H1 (cell line): Measurements from ENCODE around the gene WDFY4. TPM values are rescaled to one million over a fixed set of nuclear protein-coding genes. Genes with fewer than 3 reads are reported as not detected.

Source experiments
- CTCF ChIA-PET: fragments of 300-600 bp; sonication (Branson Sonifier 250); formaldehyde crosslinking; loops from one replicate; lab custom pipeline; 2021; ENCODE audit not compliant: partially characterized antibody; lab: Charles Lee
- POLR2A ChIA-PET: fragments of 300-600 bp; sonication (Branson Sonifier 250); formaldehyde crosslinking; loops from one replicate; lab custom pipeline; 2021; ENCODE audit warnings: inconsistent platforms; ENCODE audit not compliant: partially characterized antibody; lab: Charles Lee
- DNase-seq, 2 experiments: peaks; one replicate each; pipeline versions ENCODE4 v3.0.0 to v3.0.0-alpha.2; 2010 to 2022; ENCODE audit warnings: low spot score in 2 of 2, low read depth in 1 of 2, mixed read lengths in 1 of 2
- FAIRE-seq: peaks from 2 replicates; lab custom pipeline; 2011; peaks lifted over from hg19 to GRCh38; lab: Jason Lieb, UNC
- H2AFZ ChIP-seq: 2 replicates; pipeline ENCODE4 v1.8.1; 2012; ENCODE audit warnings: low read length, inconsistent platforms
- H2AK5ac ChIP-seq: 2 replicates; pipeline ENCODE4 v1.6.1; 2013; ENCODE audit warnings: low read depth, low read length
- H2BK120ac ChIP-seq: replicated peaks from 2 replicates; pipeline ENCODE3; 2013; ENCODE audit warnings: low read depth, low read length, inconsistent platforms
- H2BK12ac ChIP-seq: 2 replicates; pipeline ENCODE4 v1.6.1; 2013; ENCODE audit warnings: low read depth, low read length
- H2BK15ac ChIP-seq: 2 replicates; pipeline ENCODE4 v1.6.1; 2013; ENCODE audit warnings: low read length
- H2BK20ac ChIP-seq: 2 replicates; pipeline ENCODE4 v1.6.1; 2013; ENCODE audit warnings: low read length
- H2BK5ac ChIP-seq: 2 replicates; pipeline ENCODE4 v1.6.1; 2013; ENCODE audit warnings: low read depth, low read length
- H3K14ac ChIP-seq: 2 replicates; pipeline ENCODE4 v1.6.1; 2013; ENCODE audit warnings: inconsistent platforms; ENCODE audit not compliant: insufficient read length
- H3K18ac ChIP-seq: 2 replicates; pipeline ENCODE4 v1.6.1; 2013; ENCODE audit warnings: low read length; ENCODE audit errors: extremely low read depth
- H3K23ac ChIP-seq: 2 replicates; pipeline ENCODE4 v1.6.1; 2013; ENCODE audit warnings: inconsistent platforms; ENCODE audit not compliant: insufficient read length
- H3K23me2 ChIP-seq: 2 replicates; pipeline ENCODE4 v1.6.1; 2013; ENCODE audit warnings: low read depth, low read length
- H3K27ac ChIP-seq: 2 replicates; pipeline ENCODE4 v1.6.1; 2011; ENCODE audit warnings: low read depth, low read length, inconsistent platforms
- H3K27me3 ChIP-seq, 4 experiments: replicated peaks in 1 of 4; 1 replicate in 1 of 4; 2 replicates in 3 of 4; pipeline versions ENCODE4 v1.6.1 to v1.8.1; 2011 to 2013; ENCODE audit warnings: low read length in 3 of 4, mild to moderate bottlenecking in 3 of 4, inconsistent platforms in 2 of 4, mixed read lengths in 2 of 4, moderate library complexity in 1 of 4; ENCODE audit not compliant: control insufficient read depth in 3 of 4, insufficient read depth in 3 of 4; ENCODE audit errors: extremely low read depth in 1 of 4
- H3K36me3 ChIP-seq, 4 experiments: 2 replicates each; pipeline versions ENCODE4 v1.6.1 to v1.8.1; 2011 to 2013; ENCODE audit warnings: mild to moderate bottlenecking in 4 of 4, low read length in 3 of 4, moderate library complexity in 2 of 4, control low read depth in 1 of 4, inconsistent platforms in 1 of 4; ENCODE audit not compliant: insufficient read depth in 4 of 4, control insufficient read depth in 2 of 4
- H3K4ac ChIP-seq: replicated peaks from 2 replicates; pipeline ENCODE3; 2013; ENCODE audit warnings: low read length, low read depth, mixed read lengths, inconsistent platforms; ENCODE audit not compliant: insufficient read length
- H3K4me1 ChIP-seq, 4 experiments: replicated peaks in 1 of 4; 1 replicate in 1 of 4; 2 replicates in 3 of 4; pipeline versions ENCODE4 v1.6.1 to v1.8.1; 2011 to 2013; ENCODE audit warnings: low read length in 3 of 4, inconsistent platforms in 2 of 4, mixed read lengths in 1 of 4; ENCODE audit not compliant: insufficient read depth in 4 of 4, control insufficient read depth in 3 of 4
- H3K4me2 ChIP-seq, 2 experiments: 2 replicates each; pipeline versions ENCODE4 v1.6.1 to v1.8.1; 2011 to 2013; ENCODE audit warnings: low read depth in 2 of 2, low read length in 2 of 2, control low read depth in 1 of 2, inconsistent platforms in 1 of 2, mild to moderate bottlenecking in 1 of 2; ENCODE audit not compliant: insufficient read depth in 1 of 2
- H3K4me3 ChIP-seq, 4 experiments: fragments of 200-600, 300-600 bp in 1 of 4; sonication (generic), shearing (Covaris generic), sonication (Bioruptor Twin) in 1 of 4; 2 replicates each; pipeline versions ENCODE4 v1.5.1 to v1.8.1; 2011 to 2016; ENCODE audit warnings: low read length in 4 of 4, low read depth in 3 of 4, control low read depth in 2 of 4, inconsistent platforms in 2 of 4, mild to moderate bottlenecking in 2 of 4, mixed read lengths in 1 of 4, moderate library complexity in 1 of 4; ENCODE audit not compliant: insufficient read depth in 2 of 4; ENCODE audit errors: extremely low read depth in 1 of 4
- H3K56ac ChIP-seq: replicated peaks from 2 replicates; pipeline ENCODE3; 2013; ENCODE audit warnings: low read depth, mild to moderate bottlenecking, mixed read lengths, low read length, inconsistent platforms; ENCODE audit not compliant: insufficient read length
- H3K79me1 ChIP-seq: 2 replicates; pipeline ENCODE4 v1.6.1; 2013; ENCODE audit warnings: low read depth, low read length, control low read depth
- H3K79me2 ChIP-seq, 2 experiments: 2 replicates each; pipeline versions ENCODE4 v1.6.1 to v1.8.1; 2012 to 2013; ENCODE audit warnings: low read length in 2 of 2, mild to moderate bottlenecking in 2 of 2, inconsistent platforms in 1 of 2; ENCODE audit not compliant: insufficient read depth in 2 of 2, control insufficient read depth in 1 of 2
- H3K9ac ChIP-seq, 4 experiments: replicated peaks in 1 of 4; 1 replicate in 1 of 4; 2 replicates in 3 of 4; pipeline versions ENCODE4 v1.6.1 to v1.8.1; 2011 to 2013; ENCODE audit warnings: low read depth in 3 of 4, low read length in 3 of 4, control low read depth in 2 of 4, mild to moderate bottlenecking in 2 of 4, moderate library complexity in 2 of 4, inconsistent platforms in 1 of 4; ENCODE audit errors: extremely low read depth in 1 of 4
- H3K9me3 ChIP-seq, 2 experiments: 2 replicates each; pipeline versions ENCODE4 v1.6.1 to v1.8.1; 2012 to 2013; ENCODE audit warnings: mild to moderate bottlenecking in 2 of 2, moderate library complexity in 2 of 2, control low read depth in 1 of 2, inconsistent platforms in 1 of 2, low read depth in 1 of 2, low read length in 1 of 2, mixed read lengths in 1 of 2; ENCODE audit not compliant: insufficient read depth in 2 of 2
- H4K20me1 ChIP-seq, 2 experiments: replicated peaks in 1 of 2; 2 replicates each; pipeline versions ENCODE3 to v1.8.1; 2011 to 2013; ENCODE audit warnings: inconsistent platforms in 2 of 2, low read length in 2 of 2, mild to moderate bottlenecking in 1 of 2; ENCODE audit not compliant: insufficient read depth in 2 of 2, control insufficient read depth in 1 of 2
- H4K5ac ChIP-seq: 2 replicates; pipeline ENCODE4 v1.6.1; 2013; ENCODE audit warnings: low read length, low read depth, mixed read lengths, inconsistent platforms; ENCODE audit not compliant: insufficient read length
- H4K8ac ChIP-seq: 2 replicates; pipeline ENCODE4 v1.8.0; 2013; ENCODE audit warnings: mild to moderate bottlenecking, moderate library complexity, low read length, inconsistent platforms; ENCODE audit not compliant: insufficient read depth; ENCODE audit errors: extremely low read depth
- H4K91ac ChIP-seq: replicated peaks from 2 replicates; pipeline ENCODE3; 2013; ENCODE audit warnings: low read length, mixed read lengths, inconsistent platforms; ENCODE audit not compliant: insufficient read length
- BCL11A ChIP-seq, 2 experiments: IDR thresholded peaks; one replicate each; pipeline ENCODE4 v1.6.1; 2011; ENCODE audit warnings: low read depth in 2 of 2, low read length in 2 of 2, mild to moderate bottlenecking in 2 of 2
- E2F6 ChIP-seq: IDR thresholded peaks from 2 replicates; pipeline ENCODE4 v1.6.1; 2012; ENCODE audit warnings: inconsistent platforms
- FOSL1 ChIP-seq: IDR thresholded peaks from 2 replicates; pipeline ENCODE4 v1.6.1; 2011; ENCODE audit warnings: mild to moderate bottlenecking, low read depth, low read length, moderate library complexity; ENCODE audit not compliant: insufficient read depth
- RXRA ChIP-seq: IDR thresholded peaks from 2 replicates; pipeline ENCODE4 v1.6.1; 2011; ENCODE audit warnings: low read depth, mild to moderate bottlenecking, low read length, moderate library complexity; ENCODE audit not compliant: insufficient read depth
- SRF ChIP-seq: IDR thresholded peaks from 2 replicates; pipeline ENCODE4 v1.6.1; 2011; ENCODE audit warnings: mild to moderate bottlenecking, low read depth, low read length, moderate library complexity
- TEAD4 ChIP-seq: IDR thresholded peaks from 2 replicates; pipeline ENCODE4 v1.6.1; 2012; ENCODE audit warnings: low read depth, low read length, inconsistent platforms, mixed read lengths
- WGBS, 2 experiments: shearing (Covaris generic) in 1 of 2; methylation state at CpG; one replicate each; pipeline versions ENCODE4 v1.1.6 to v1.1.7; 2013 to 2015; ENCODE audit warnings: low lambda C conversion rate in 2 of 2, mixed read lengths in 2 of 2, inconsistent platforms in 1 of 2, low coverage in 1 of 2, missing lambda C conversion rate in 1 of 2; ENCODE audit not compliant: insufficient replicate concordance in 2 of 2, insufficient coverage in 1 of 2, insufficient read length in 1 of 2; ENCODE audit errors: extremely low coverage in 1 of 2, missing lambda C conversion rate in 1 of 2; 5-methylcytosine and 5-hydroxymethylcytosine counted together
- polyA plus RNA-seq, 7 experiments: library from polyadenylated mRNA; depleted of rRNA in 3 of 7; stranded (reverse) in 5 of 7; unstranded in 2 of 7; fragments of >200 nt in 5 of 7; fragments of 200-250 nt in 2 of 7; gene quantifications; 1 replicate in 5 of 7; 2 replicates in 1 of 7; 4 replicates in 1 of 7; pipeline versions ENCODE4 v1.2.1 to v1.2.3, GENCODE V29; 2011 to 2013; ENCODE audit warnings: missing spikeins in 2 of 7, mixed read lengths in 2 of 7
- total RNA-seq: library from RNA; stranded (reverse); fragmentation: NEBNext Ultra II Directional; extraction: Animal tissue kit (Norgen Biotek cat#: 25700); gene quantifications from 2 replicates; pipeline ENCODE4 v1.2.1, GENCODE V29; 2021

The WDFY4 gene
- total and polyA plus RNA-seq, 2 of the 8 experiments (the other 6 are each of a cell fraction or from before 2014, with no cell fraction given), result not detected

GRCh38 chr10:48844616-48845015 lies 159.9 kb downstream of the WDFY4 start:
- no peak overlapping the region for H2AFZ ChIP-seq
- H2BK15ac ChIP-seq, result no peak overlapping the region
- H3K4me3 ChIP-seq, result no peak overlapping the region
- no peak overlapping the region for H3K56ac ChIP-seq
- H3K27ac ChIP-seq, result no peak overlapping the region
- no peak overlapping the region for H3K23ac ChIP-seq
- no peaks in the 10 kb centered on the region for H3K79me2 ChIP-seq
- no peak overlapping the region for H4K5ac ChIP-seq
- H3K4ac ChIP-seq, result no peak overlapping the region
- no peak overlapping the region for H2BK12ac ChIP-seq
- no peaks in the 10 kb centered on the region for H4K20me1 ChIP-seq
- H3K18ac ChIP-seq, result no peak overlapping the region
- H3K27me3 ChIP-seq, result no peaks in the 10 kb centered on the region
- WGBS, 2 experiments, result 97% methylated on average over 3 of the region's 3 CpGs; no CpG with 5 or more reads in 1 of the 2 experiments
- no peak overlapping the region for H3K4me2 ChIP-seq
- CTCF ChIA-PET, result no interaction called here
- 0 out of 7 replicates have a peak, but pooled peaks cover 0 to 2% (median 0%) of the 10 kb centered on the region in 4 experiments for H3K4me1 ChIP-seq
- FAIRE-seq (no peak), DNase-seq (no peak)
- peaks cover 1% of the 10 kb centered on the region; the same call in 1 of the 2 replicates for H3K23me2 ChIP-seq
- no peak overlapping the region for H2AK5ac ChIP-seq
- H3K36me3 ChIP-seq, result no peaks in the 10 kb centered on the region
- no peak overlapping the region for H4K8ac ChIP-seq
- H2BK5ac ChIP-seq, result no peak overlapping the region
- no peak overlapping the region for H2BK20ac ChIP-seq
- TF ChIP-seq E2F6, result no peak
- no peak for TF ChIP-seq TEAD4
- no peak for TF ChIP-seq RXRA
- TF ChIP-seq SRF, result no peak
- TF ChIP-seq BCL11A (IDR thresholded peaks at IDR 0.05; ENCODE audit: low read depth in 2 of 2, low read length in 2 of 2), result no peak
- no peak for TF ChIP-seq FOSL1
- TF ChIP-seq, all 59 proteins: peak for 0
- Histone ChIP-seq H3K14ac (no peak overlapping the region), H3K79me1 (no peaks in the 10 kb centered on the region), H4K91ac (no peak overlapping the region), H3K9me3 (no peaks in the 10 kb centered on the region), H2BK120ac (no peak overlapping the region), H3K9ac (no peak overlapping the region)
- POLR2A ChIA-PET, result no interaction called here
